ENCODE measurements around the gene MGMT. TPM values are rescaled to one million over a fixed set of nuclear protein-coding genes. Genes with fewer than 3 reads are reported as not detected.

MGMT gene
- polyA plus RNA-seq, 3 donors = 9.5 to 23.5 (median 17.5) TPM

DNA sequence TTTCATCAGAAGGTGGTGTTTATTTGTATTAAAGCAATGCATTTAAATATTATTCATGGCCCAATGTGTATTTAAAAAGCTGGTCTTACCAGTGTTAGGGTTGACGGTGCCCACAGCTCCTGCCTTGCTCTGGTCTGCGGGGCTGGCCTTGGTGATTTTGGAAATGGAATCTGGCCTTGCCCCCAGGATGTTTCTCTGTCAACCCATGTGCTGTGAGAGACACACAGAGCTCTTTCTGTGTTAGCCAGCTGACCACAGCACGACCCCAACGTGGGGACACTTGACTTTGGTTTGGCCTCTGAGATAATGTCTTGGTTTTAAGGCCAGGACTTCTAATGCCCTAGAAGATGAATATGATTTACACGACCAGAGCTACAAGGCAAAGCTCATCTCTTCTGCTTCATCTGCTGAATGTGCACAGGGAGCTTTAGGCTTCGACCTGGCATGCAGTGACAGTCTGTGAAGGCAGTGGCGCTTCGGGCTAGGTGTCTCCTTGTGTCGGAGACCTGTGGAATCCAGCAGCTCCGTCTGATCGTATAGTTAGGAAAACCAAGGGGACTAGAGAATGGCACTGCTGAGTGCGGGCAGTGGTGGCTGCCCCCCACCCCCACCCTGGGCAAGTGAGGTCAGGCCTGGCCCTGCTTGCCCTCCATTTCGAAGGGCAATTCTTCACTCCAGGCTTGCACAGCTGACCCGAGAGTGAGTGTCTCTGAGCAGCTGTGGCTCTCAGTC, 250.9 kb downstream of the MGMT start:
- Mint-ChIP-seq H3K9me3 (peaks cover 2 to 10% (median 8%) of the 10 kb centered on the region in 7 donors), H3K27me3 (ENCODE audit: low read depth in 3 of 3) (peaks cover 0 to 2% (median 2%) of the 10 kb centered on the region in 3 donors), H3K36me3 (peaks cover 0 to 1% of the 10 kb centered on the region in 2 donors), H3K27ac (peak overlapping the region in 3 of 7 donors; percentile 22 to 74 (median 63)), H3K4me3 (no peak overlapping the region), H3K4me1 (peaks cover 19% of the 10 kb centered on the region)
- H3K4me2 ChIP-seq (replicated peaks; ENCODE audit: extremely low read depth, low read length, poor library complexity, severe bottlenecking) = no peak overlapping the region
- 96% methylated on average over 13 of the region's 14 CpGs for WGBS (ENCODE audit: insufficient coverage)
- no peaks in the 10 kb centered on the region for H3K79me2 ChIP-seq (ENCODE audit: insufficient read depth, low read length)
- H3K9ac ChIP-seq (ENCODE audit: insufficient read depth, low read length, poor library complexity, severe bottlenecking) = no peak overlapping the region
- TF ChIP-seq, protein P1, sequence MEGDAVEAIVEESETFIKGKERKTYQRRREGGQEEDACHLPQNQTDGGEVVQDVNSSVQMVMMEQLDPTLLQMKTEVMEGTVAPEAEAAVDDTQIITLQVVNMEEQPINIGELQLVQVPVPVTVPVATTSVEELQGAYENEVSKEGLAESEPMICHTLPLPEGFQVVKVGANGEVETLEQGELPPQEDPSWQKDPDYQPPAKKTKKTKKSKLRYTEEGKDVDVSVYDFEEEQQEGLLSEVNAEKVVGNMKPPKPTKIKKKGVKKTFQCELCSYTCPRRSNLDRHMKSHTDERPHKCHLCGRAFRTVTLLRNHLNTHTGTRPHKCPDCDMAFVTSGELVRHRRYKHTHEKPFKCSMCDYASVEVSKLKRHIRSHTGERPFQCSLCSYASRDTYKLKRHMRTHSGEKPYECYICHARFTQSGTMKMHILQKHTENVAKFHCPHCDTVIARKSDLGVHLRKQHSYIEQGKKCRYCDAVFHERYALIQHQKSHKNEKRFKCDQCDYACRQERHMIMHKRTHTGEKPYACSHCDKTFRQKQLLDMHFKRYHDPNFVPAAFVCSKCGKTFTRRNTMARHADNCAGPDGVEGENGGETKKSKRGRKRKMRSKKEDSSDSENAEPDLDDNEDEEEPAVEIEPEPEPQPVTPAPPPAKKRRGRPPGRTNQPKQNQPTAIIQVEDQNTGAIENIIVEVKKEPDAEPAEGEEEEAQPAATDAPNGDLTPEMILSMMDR (IDR thresholded peaks at IDR 0.05) = no peak
- no peaks in the 10 kb centered on the region for H3K36me3 ChIP-seq (replicated peaks in 1 of 2; ENCODE audit: control insufficient read depth in 1 of 2, insufficient read depth in 2 of 2, low read length in 2 of 2)
- H3K4me3 ChIP-seq (replicated peaks in 1 of 3; ENCODE audit: low read depth in 2 of 3, low read length in 3 of 3) = no peak overlapping the region
- no peaks in the 10 kb centered on the region for H3K27me3 ChIP-seq (ENCODE audit: control insufficient read depth in 2 of 2, insufficient read depth in 2 of 2, low read length in 2 of 2)
- H3K9me3 ChIP-seq (replicated peaks in 1 of 2; ENCODE audit: control insufficient read depth in 1 of 2, insufficient read depth in 1 of 2, low read length in 2 of 2) = peaks cover 3 to 18% of the 10 kb centered on the region in 2 donors
- no peak overlapping the region for H2AFZ ChIP-seq (ENCODE audit: insufficient read depth, low read depth, low read length, poor library complexity, severe bottlenecking)
- peaks cover 21 to 23% of the 10 kb centered on the region in 2 donors for H3K4me1 ChIP-seq (ENCODE audit: control insufficient read depth in 1 of 2, insufficient read depth in 2 of 2, low read length in 2 of 2)
- intact Hi-C loops (cut with micrococcal nuclease) = no loop called here
- no peak for DNase-seq
- no peak overlapping the region for H3K27ac ChIP-seq (ENCODE audit: low read depth in 1 of 2, low read length in 2 of 2)
- no peaks in the 10 kb centered on the region for H4K20me1 ChIP-seq (ENCODE audit: insufficient read depth, low read length)

DNA sequence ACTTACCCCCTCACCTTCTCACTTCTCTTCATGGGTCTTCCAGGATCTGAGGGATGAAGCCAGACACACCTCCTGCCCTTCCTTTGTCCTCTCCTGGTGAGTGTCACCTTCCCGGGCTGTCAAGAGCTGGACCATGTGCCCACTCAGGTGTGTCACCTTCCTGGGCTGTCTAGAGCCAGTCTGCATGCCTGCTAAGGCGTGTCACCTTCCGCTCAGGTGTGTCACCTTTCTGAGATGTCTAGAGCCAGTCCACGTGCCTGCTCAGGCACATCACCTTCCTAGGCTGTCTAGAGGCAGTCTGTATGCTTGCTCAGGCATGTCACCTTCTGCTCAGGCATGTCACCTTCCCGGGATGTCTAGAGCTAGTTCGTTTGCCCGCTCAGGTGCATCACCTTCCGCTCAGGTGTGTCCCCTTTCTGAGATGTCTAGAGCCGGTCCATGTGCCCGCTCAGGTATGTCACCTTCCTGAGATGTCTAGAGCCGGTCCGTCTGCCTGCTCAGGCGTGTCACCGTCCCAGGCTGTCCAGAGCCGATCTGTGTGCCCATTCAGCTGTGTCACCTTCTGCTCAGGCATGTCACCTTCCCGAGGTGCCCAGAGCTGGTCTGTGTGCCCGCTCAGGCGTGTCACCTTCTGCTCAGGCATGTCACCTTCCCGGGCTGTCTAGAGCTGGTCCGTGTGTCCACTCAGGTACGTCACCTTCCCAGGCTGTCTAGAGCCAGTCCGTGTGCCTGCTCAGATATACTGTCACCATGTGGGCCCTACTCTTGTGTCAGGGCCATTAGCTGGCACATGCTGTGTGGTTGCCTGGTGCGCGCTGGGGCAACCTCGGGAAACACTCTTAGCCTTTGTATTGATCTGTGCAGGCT, 251.7 kb downstream of the MGMT start:
- no peaks in the 10 kb centered on the region for H4K20me1 ChIP-seq (ENCODE audit: insufficient read depth, low read length)
- no peak overlapping the region for H3K4me2 ChIP-seq (replicated peaks; ENCODE audit: extremely low read depth, low read length, poor library complexity, severe bottlenecking)
- H3K79me2 ChIP-seq (ENCODE audit: insufficient read depth, low read length) = no peaks in the 10 kb centered on the region
- H3K36me3 ChIP-seq (replicated peaks in 1 of 2; ENCODE audit: control insufficient read depth in 1 of 2, insufficient read depth in 2 of 2, low read length in 2 of 2) = no peaks in the 10 kb centered on the region
- Mint-ChIP-seq H3K4me3 (no peak overlapping the region), H3K9me3 (peaks cover 2 to 11% (median 8%) of the 10 kb centered on the region in 7 donors), H3K27me3 (ENCODE audit: low read depth in 3 of 3) (peaks cover 0 to 2% (median 0%) of the 10 kb centered on the region in 3 donors), H3K36me3 (peaks cover 0 to 1% of the 10 kb centered on the region in 2 donors), H3K4me1 (peaks cover 19% of the 10 kb centered on the region), H3K27ac (peak overlapping the region in 3 of 7 donors; percentile 11 to 28 (median 18))
- TF ChIP-seq, protein P1 (IDR thresholded peaks at IDR 0.05) = no peak
- no peak overlapping the region for H3K27ac ChIP-seq (ENCODE audit: low read depth in 1 of 2, low read length in 2 of 2)
- H3K27me3 ChIP-seq (ENCODE audit: control insufficient read depth in 2 of 2, insufficient read depth in 2 of 2, low read length in 2 of 2) = no peaks in the 10 kb centered on the region
- H3K4me1 ChIP-seq (ENCODE audit: control insufficient read depth in 1 of 2, insufficient read depth in 2 of 2, low read length in 2 of 2) = peaks cover 21 to 23% of the 10 kb centered on the region in 2 donors
- DNase-seq = no peak
- WGBS (ENCODE audit: insufficient coverage) = 93% methylated on average over 25 of the region's 25 CpGs
- no peak overlapping the region for H2AFZ ChIP-seq (ENCODE audit: insufficient read depth, low read depth, low read length, poor library complexity, severe bottlenecking)
- intact Hi-C loops (cut with micrococcal nuclease) = no loop called here
- peaks cover 3 to 18% of the 10 kb centered on the region in 2 donors for H3K9me3 ChIP-seq (replicated peaks in 1 of 2; ENCODE audit: control insufficient read depth in 1 of 2, insufficient read depth in 1 of 2, low read length in 2 of 2)
- no peak overlapping the region for H3K9ac ChIP-seq (ENCODE audit: insufficient read depth, low read length, poor library complexity, severe bottlenecking)
- no peak overlapping the region for H3K4me3 ChIP-seq (replicated peaks in 1 of 3; ENCODE audit: low read depth in 2 of 3, low read length in 3 of 3)

All from CD14-positive monocyte (primary cell).